HCEC 1CT (cell line): ENCODE measurements around the gene DGKK.

Source experiments
- DNase-seq: peaks from one replicate; pipeline ENCODE4 v3.0.0-alpha.2; 2017

Gene DGKK

GRCh38 chrX:50470103-50471031 lies at the start of gene DGKK:
DGKK (minus strand) TSS chrX:50470825; CDS start chrX:50470678, 147 bp downstream.
- no peak for DNase-seq

- no peak for DNase-seq
Observed at GRCh38 chrX:50514811-50515210, 44.2 kb upstream of the DGKK start.

- no peak for DNase-seq
Observed at GRCh38 chrX:50497114-50497513, 26.5 kb upstream of the DGKK start.

- DNase-seq, result no peak
Observed at GRCh38 chrX:50495616-50496015, 25.0 kb upstream of the DGKK start.

DNA sequence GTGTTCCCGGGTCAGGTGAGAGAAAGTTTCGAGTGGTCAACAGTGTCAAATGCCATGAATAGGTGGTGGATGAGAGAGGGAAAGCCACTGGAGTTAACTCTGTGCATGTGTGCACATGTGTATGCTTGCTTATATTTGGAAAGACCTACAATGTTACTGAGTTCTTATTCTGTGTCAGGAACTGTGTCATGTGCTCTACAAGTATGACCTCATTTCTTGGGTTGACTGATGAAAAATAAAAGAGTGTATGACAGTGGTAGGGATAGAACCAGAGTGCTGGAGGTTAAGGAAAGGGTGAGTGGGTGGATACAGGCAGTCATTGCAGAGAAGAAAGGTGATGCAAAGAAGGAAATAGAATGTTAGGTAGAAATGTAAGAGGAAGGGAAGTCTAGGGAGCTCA lies 22.1 kb upstream of the DGKK start:
- no peak for DNase-seq

- no peak for DNase-seq
Observed at GRCh38 chrX:50484662-50485061, 14.0 kb upstream of the DGKK start.

DNA sequence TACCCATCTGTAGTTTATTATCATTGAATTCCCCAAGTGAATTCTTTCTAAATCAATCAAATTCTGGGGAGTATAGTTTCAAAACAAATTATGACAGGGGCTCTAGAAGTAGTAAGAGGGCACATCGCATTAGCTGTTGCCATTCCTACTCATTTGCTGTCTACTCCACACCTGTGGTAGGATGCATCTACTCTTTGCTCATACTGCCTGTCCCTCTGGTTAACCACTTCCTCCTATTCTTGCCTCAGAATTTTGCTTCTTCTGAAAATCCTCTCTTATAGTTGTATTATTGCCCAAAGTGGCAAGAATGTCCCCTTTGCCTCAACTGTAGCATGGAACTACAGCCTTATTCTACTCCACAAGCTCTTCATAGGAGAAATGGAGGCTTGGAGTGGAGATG lies 12.7 kb upstream of the DGKK start:
- DNase-seq, result no peak

DNA sequence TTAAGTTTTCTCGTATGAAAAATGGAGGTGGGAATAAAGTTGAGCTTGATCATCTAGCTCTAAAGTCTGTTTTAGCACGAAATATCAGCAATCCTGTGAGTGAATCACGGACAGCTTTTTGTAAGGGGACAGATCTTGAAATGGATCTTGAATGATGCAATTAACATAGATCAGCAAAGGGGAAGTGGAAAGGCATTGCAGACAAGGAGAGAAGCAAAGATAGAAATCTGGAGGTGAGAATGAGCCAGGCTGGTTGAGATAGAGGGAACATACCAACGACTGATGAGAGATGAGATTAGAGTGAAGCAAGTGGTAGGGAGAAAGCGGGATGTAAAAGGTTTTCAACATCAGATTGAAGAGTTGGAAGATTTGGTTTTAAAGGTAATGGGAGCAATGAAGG lies 4.6 kb upstream of the DGKK start:
- no peak for DNase-seq

DNA sequence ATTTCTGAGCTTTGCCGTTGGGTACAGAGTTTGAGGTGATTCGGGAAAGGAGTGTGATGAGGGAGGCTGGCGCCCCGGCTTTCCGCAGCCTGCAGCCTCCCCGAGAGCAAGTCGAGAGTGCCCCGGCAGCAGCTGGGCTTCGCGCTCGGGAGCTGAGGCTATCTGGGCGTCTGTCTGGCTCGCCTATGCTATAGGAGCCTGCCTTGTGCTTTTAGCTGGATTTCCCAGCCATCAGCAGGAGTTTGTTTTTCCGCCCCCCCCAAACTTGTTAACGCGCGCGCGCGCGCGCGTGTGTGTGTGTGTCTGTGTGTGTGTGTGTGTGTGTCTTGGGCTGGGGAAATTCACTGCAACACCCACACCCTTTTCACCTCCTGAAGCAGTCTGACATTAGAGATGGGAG lies 765 bp upstream of the DGKK start:
- DNase-seq, result no peak

DNA sequence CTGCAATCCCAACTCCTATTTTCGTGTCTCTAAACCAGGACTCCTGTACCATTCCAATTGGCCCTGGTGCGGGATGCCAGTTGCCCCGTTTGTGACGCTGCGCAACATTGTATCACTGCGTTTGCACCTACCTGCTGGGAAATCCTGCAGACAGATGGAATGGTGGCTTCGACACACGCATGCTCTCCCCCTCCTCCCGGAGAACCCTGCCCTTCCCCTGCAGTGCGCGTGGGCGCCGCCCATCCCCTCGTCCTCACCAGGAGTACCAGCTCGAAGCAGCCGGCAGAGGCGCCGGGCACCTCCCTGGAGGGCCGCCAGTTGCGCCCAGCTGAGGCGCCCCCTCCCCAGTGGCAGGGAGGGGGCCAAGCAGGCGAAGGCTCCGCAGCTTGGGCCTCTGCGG lies 1.4 kb downstream of the DGKK start:
- no peak for DNase-seq

GRCh38 chrX:50459615-50460014 lies 11.0 kb downstream of the DGKK start:
- DNase-seq, result no peak

- DNase-seq, result no peak
Observed at GRCh38 chrX:50458483-50458882, 12.1 kb downstream of the DGKK start.

GRCh38 chrX:50456712-50457484 lies 13.7 kb downstream of the DGKK start:
- DNase-seq, result no peak

DNA sequence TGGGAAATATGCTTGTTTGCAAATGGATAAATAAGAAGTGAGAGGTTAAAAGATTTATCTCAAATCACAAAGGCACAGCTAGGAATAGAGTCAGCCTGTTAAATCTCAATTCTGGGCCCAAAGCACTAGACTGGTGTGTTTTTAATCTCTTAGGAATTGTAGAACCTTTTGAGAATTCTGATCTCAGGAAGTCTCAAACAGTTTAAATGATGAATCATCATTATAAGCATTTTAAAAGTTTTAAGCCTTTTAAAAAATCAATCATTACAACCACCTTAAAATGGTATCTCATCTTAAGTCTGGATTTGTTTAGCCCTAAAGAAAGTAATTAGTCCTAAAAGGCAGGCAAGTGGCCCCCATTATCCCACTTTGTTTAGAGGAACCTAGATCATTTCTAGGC lies 17.8 kb downstream of the DGKK start:
- no peak for DNase-seq

DNA sequence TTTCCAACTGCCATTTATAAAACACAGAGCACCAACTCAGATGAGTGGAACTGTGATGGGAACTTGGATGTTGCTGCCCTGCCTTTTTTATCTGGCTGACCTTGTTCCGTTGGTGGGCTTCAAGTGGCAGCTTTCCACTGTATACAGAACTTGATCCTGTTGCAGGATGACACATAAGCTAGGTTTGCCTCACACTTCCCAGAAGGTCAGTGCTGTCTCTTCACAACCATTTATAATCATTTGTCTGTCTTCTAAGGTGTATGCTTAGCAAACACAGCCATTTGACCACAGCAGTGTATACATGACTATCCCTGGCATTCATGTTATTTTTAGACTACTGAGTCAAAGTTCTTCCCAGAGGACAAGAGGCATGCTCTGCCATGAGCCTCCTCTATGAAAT lies 20.3 kb downstream of the DGKK start:
- DNase-seq, result no peak

DNA sequence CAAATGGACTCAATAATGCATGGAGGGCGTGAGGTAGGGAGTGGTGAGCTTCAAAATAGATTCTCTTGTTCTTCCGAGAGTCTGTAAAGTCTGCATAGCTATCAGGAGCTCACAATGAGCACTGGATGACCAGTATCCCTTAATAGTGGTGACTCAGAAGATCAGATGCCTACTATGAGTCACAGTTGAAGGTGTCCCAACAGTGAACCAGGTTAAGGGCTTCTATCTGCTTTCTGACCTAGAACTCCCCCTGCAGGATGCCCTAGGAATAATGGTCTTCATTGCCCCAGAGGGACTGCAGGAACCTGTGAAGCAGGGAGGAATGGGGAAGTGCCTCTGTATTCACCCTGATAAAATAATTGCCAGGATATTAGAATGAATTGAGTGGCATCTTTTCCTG lies 22.1 kb downstream of the DGKK start:
- DNase-seq, result no peak

- no peak for DNase-seq
Observed at GRCh38 chrX:50447535-50447934, 23.1 kb downstream of the DGKK start.

GRCh38 chrX:50442426-50443116 lies 28.1 kb downstream of the DGKK start:
- no peak for DNase-seq

DNA sequence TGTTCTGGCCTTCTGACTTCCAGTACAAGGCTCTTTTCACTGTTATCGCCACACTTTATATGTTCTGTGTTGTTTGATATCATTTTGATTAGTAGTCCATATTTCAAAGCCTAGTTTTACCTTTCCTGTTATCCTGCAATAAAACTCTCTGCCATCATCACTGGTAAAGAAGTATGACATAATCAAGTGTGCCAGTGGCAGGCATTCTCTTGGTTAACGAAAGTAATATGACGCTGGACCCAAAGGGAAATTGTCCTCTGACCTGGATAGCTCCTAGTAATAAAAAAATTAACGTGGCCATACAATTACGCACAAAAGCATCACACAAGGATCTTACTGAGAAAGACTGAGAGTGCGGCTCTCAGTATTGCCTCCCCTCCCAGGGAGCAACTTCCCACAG lies 33.8 kb downstream of the DGKK start:
- no peak for DNase-seq

- no peak for DNase-seq
Observed at GRCh38 chrX:50432829-50433289, 37.8 kb downstream of the DGKK start.

GRCh38 chrX:50431623-50432022 lies 39.0 kb downstream of the DGKK start:
- DNase-seq, result no peak

GRCh38 chrX:50430917-50431575 lies 39.6 kb downstream of the DGKK start:
- DNase-seq, result no peak

DNA sequence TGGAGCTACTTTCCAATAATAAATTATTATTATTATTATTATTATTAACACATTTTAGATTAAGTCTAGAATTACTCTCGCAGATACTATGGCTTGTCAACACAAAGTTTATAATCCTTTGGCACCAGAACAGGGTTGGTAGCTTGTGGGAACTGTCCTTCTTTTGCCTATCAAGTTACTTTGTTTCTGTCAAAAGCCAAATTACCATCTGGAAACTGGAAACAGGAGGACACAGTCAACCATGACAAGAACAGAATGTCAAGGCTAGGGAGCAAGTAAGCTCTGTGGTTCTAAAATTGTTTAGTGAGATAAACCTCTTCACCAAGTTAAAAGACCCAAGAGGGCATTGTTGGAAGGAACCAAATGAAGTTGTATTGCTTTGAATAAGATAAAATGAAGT lies 42.5 kb downstream of the DGKK start:
- DNase-seq, result no peak
